Measurements from ENCODE around the gene CEP85L. TPM values are rescaled to one million over a fixed set of nuclear protein-coding genes. Genes with fewer than 3 reads are reported as not detected.

The CEP85L gene
- polyA plus RNA-seq (ENCODE audit: insufficient read length in 12 of 12): 10 to 100 TPM in 11 of 12 donors, not detected in 1; 13.1 to 34.7 (median 24.6) TPM
- long read RNA-seq, donor 1: 0 reads
- long read RNA-seq, donor 2, full-length matches to known transcripts: 3 of 3 reads
- long read RNA-seq, donor 2, partial matches to known transcripts: 0 of 3 reads
- long read RNA-seq, donor 2, other reads (novel, unspliced or antisense): 0 of 3 reads
- long read RNA-seq, donor 3, full-length matches to known transcripts: 1 of 1 reads
- long read RNA-seq, donor 3, partial matches to known transcripts: 0 of 1 reads
- long read RNA-seq, donor 3, other reads (novel, unspliced or antisense): 0 of 1 reads
- long read RNA-seq, donor 4, full-length matches to known transcripts: 2 of 2 reads
- long read RNA-seq, donor 4, partial matches to known transcripts: 0 of 2 reads
- long read RNA-seq, donor 4, other reads (novel, unspliced or antisense): 0 of 2 reads
- long read RNA-seq, donor 5, full-length matches to known transcripts: 4 of 4 reads
- long read RNA-seq, donor 5, partial matches to known transcripts: 0 of 4 reads
- long read RNA-seq, donor 5, other reads (novel, unspliced or antisense): 0 of 4 reads
- long read RNA-seq, donor 6: 0 reads
- long read RNA-seq, donor 7, full-length matches to known transcripts: 1 of 1 reads
- long read RNA-seq, donor 7, partial matches to known transcripts: 0 of 1 reads
- long read RNA-seq, donor 7, other reads (novel, unspliced or antisense): 0 of 1 reads
- long read RNA-seq, donor 8, partial matches to known transcripts: 8 of 9 reads
- long read RNA-seq, donor 8, other reads (novel, unspliced or antisense): 0 of 9 reads
- long read RNA-seq, donor 9: 0 reads
- long read RNA-seq, donor 10, full-length matches to known transcripts: 4 of 4 reads
- long read RNA-seq, donor 10, partial matches to known transcripts: 0 of 4 reads
- long read RNA-seq, donor 10, other reads (novel, unspliced or antisense): 0 of 4 reads
- long read RNA-seq, donor 11, full-length matches to known transcripts: 2 of 2 reads
- long read RNA-seq, donor 11, partial matches to known transcripts: 0 of 2 reads
- long read RNA-seq, donor 11, other reads (novel, unspliced or antisense): 0 of 2 reads

- DNase-seq: peak; percentile 92
Measured at GRCh38 chr6:118651282-118652050, at the start of gene CEP85L. TSS of gene CEP85L (minus strand) at chr6:118651591. CDS start at chr6:118651269, 322 bp downstream.

GRCh38 chr6:118700531-118700930, 49.1 kb upstream of the CEP85L start:
- DNase-seq: no peak

DNA sequence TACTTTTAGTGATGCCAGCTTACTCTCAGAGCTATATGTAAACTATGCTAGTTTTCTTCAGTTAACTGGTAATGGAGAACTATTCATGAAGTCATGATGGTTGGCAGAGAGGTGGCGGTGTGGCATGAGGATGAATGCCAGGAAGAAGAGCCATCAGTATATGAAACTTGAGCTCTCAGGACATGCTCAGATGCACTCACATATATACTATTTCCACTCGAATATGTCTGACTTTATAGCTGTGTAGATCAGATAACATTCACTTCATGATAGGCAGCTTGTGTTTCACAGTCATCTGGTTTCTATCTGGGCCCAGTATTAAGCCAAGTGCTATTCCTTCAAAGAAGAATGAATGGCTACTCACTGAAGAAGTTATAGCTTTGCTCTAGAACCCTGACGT, 46.2 kb upstream of the CEP85L start:
- DNase-seq: no peak

- DNase-seq: no peak
Measured at GRCh38 chr6:118696271-118696670, 44.9 kb upstream of the CEP85L start.

DNA sequence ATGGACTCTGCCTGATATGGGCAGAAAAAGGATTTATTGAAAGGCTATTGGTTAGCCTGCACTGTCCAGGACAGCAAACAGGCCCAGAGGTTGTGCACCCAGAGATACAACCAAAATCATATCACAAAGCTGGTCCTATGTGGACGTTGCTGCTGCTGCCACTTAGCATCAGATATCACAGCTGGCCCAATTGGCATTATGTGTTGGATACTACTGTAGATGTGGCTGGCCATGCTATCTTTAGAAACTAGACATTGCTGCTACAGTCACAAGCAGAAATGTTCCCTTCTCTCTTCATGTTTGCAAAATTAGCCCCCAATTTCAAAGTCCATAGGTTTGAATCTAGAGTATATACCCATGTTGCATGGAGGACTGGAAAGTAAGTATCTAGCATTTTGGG, 42.2 kb upstream of the CEP85L start:
- DNase-seq: no peak

- no peak for DNase-seq
Measured at GRCh38 chr6:118685823-118686449, 34.5 kb upstream of the CEP85L start.

- no peak for DNase-seq
Measured at GRCh38 chr6:118683881-118684872, 32.8 kb upstream of the CEP85L start.

- DNase-seq: no peak
Measured at GRCh38 chr6:118680452-118681095, 29.2 kb upstream of the CEP85L start.

DNA sequence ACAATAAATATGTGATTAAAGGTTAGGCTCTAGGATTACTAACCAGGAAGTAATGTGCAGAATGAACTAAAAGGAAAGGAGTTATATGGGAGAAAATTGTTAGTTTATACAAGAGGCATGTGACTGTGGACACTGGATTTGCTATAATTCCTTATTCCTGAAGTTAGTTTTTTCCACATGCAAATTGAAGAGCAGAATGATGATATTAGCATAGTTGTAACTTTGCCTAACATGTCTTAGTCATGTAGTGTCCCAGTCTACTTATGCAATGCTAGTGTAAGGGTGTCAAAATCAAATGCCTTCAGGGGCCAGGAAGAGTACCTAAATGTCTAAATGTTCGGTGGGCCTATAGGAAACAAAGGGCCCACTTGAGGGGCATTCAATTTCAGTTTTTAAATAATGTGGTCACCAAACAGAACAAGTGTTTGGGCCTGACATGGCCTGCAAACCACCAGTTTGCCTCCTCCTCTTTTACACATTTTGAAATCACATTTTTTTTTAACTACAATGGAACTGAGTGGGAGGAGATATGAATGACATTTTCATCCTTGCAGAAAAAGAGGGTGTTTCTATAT, 28.0 kb upstream of the CEP85L start:
- no peak for DNase-seq

DNA sequence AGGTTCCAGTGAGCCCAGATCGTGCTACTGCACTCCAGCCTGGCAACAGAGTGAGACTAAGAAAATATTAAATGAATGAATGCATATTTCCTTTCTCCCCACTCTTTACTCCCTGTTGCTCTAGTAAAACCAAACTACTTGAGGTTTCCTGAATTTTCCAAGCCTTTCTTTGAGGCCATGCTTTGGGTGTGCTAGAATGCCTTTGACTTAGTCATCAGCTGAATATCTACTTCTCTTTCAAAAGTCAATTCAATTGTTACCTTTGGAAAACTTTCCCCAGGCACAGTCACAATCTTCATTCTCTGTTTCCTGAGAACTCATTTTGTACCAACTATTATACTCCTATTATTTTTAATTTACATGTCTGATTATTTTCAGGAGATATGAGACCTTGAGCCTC, 27.5 kb upstream of the CEP85L start:
- no peak for DNase-seq

- no peak for DNase-seq
Measured at GRCh38 chr6:118677193-118677592, 25.8 kb upstream of the CEP85L start.

GRCh38 chr6:118675225-118675624, 23.8 kb upstream of the CEP85L start:
- DNase-seq: no peak

DNA sequence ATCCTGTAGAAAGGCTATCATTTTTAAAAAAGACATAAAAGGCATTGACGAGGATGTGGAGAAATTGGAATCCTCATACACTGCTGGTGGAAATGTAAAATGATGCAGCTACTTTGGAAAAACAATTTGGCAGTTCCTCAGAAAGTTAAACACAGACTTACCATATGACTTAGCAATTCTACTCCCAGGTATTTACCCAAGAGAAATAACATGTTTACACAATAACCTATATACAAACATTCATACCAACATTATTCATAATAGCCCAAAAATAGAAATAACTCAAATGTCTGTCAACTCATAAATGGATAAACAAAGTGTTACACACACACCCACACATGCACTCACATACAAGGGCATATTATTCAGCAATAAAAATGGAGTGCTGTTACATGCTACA, 23.4 kb upstream of the CEP85L start:
- DNase-seq: no peak

DNA sequence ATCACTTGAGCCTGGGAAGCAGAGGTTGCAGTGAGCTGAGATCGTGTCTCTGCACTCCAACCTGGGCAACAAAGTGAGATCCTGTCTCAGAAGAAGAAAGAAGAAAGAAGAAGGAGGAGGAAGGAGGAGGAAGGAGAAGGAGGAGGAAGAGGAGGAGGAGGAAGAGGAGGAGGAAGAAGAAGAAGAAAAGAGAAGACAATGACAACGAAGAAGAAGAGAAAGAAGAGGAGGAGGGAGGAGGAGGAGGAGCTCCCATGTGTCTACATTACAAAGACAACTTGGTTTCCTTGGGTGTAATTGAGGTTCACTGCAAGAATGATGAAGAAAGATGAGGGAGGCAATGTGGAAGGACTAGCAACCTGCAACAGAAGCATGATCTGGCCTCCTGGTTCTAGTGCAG, 21.3 kb upstream of the CEP85L start:
- DNase-seq: no peak

DNA sequence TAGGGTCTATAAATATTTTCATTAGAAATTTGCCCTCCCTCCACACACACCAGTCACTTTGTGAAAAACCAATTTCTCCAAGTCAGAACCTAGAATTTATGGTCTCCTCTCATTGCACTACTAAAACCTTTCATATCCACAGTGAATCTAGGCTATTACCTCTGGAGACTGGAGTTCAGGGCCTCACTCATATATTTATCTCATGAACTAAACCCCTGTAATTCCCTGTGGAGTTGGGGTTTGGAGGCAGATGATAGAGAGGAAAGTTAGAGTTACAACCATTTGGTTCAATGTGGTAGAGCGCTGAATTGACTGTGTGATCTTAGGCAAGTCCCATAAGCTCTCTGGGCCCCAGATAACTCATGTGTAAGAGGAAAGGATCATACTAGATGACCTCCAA, 18.2 kb upstream of the CEP85L start:
- no peak for DNase-seq

- peak; percentile 24 for DNase-seq
Measured at GRCh38 chr6:118668761-118669385, 17.5 kb upstream of the CEP85L start.

DNA sequence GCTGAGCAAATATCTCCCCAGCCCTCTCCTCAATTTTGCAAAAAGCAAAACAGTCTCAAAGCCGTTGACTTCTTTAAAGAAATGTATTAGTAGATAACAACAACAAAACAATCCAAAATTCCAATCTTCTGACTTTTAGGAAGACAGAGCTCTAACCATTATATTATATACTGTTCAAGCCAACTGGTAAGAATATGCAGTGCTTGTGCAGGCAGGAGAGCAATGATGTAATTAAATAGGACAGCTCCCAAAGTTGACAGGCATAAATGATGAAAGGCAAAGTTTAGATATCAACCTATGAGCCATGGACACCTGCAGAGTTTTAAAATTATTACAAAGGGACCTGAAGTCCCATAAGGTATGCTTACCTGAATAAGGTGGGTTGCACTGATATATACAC, 16.6 kb upstream of the CEP85L start:
- DNase-seq: no peak

GRCh38 chr6:118665011-118665410, 13.6 kb upstream of the CEP85L start:
- DNase-seq: no peak
